ENCODE results near the gene CMTM4.

The CMTM4 gene

DNA sequence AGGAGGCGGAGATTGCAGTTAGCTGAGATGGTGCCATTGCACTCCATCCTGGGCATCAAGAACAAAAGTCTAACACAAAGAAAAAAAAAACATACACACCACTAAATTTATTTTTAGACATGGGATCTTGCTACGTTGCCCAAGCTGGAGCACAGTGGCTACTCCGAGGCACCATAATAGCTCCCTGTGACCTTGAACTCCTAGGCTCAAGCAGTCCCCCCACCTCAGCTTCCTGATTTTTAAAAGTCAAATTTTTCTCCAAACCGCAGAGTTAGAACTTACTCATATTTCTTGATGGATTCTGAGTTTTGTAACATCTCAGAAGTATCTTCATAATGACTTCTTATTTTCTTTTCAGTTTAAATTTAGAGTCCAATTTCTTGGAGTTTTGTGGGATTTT lies 3.4 kb downstream of the CMTM4 start (continued):
- TF ChIP-seq, protein P1, sequence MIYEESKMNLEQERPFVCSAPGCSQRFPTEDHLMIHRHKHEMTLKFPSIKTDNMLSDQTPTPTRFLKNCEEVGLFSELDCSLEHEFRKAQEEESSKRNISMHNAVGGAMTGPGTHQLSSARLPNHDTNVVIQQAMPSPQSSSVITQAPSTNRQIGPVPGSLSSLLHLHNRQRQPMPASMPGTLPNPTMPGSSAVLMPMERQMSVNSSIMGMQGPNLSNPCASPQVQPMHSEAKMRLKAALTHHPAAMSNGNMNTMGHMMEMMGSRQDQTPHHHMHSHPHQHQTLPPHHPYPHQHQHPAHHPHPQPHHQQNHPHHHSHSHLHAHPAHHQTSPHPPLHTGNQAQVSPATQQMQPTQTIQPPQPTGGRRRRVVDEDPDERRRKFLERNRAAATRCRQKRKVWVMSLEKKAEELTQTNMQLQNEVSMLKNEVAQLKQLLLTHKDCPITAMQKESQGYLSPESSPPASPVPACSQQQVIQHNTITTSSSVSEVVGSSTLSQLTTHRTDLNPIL (CRISPR knock-in tag; IDR thresholded peaks at IDR 0.05; ENCODE audit: low read depth): no peak

DNA sequence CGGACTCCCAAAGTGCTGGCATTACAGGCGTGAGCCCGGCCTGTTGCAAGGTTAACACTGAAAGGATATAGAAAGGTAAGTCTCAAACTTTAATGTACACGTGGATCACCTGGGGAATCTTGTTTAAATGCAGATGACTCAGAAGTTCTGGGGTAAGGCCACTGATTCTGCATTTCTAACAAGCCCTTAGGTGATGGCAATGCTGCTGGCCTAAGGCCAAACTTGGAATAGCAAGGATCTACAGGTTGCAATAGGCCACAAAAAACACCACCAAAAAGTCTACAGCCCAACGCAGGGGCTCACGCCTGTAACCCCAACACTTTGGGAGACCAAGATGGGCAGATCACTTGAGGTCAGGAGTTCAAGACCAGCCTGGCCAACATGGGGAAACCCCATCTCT lies 4.2 kb downstream of the CMTM4 start:
- ATAC-seq: no peak
- TF ChIP-seq, protein P2, sequence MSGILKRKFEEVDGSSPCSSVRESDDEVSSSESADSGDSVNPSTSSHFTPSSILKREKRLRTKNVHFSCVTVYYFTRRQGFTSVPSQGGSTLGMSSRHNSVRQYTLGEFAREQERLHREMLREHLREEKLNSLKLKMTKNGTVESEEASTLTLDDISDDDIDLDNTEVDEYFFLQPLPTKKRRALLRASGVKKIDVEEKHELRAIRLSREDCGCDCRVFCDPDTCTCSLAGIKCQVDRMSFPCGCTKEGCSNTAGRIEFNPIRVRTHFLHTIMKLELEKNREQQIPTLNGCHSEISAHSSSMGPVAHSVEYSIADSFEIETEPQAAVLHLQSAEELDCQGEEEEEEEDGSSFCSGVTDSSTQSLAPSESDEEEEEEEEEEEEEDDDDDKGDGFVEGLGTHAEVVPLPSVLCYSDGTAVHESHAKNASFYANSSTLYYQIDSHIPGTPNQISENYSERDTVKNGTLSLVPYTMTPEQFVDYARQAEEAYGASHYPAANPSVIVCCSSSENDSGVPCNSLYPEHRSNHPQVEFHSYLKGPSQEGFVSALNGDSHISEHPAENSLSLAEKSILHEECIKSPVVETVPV (CRISPR knock-in tag; IDR thresholded peaks at IDR 0.05): no peak
- TF ChIP-seq, protein P3, sequence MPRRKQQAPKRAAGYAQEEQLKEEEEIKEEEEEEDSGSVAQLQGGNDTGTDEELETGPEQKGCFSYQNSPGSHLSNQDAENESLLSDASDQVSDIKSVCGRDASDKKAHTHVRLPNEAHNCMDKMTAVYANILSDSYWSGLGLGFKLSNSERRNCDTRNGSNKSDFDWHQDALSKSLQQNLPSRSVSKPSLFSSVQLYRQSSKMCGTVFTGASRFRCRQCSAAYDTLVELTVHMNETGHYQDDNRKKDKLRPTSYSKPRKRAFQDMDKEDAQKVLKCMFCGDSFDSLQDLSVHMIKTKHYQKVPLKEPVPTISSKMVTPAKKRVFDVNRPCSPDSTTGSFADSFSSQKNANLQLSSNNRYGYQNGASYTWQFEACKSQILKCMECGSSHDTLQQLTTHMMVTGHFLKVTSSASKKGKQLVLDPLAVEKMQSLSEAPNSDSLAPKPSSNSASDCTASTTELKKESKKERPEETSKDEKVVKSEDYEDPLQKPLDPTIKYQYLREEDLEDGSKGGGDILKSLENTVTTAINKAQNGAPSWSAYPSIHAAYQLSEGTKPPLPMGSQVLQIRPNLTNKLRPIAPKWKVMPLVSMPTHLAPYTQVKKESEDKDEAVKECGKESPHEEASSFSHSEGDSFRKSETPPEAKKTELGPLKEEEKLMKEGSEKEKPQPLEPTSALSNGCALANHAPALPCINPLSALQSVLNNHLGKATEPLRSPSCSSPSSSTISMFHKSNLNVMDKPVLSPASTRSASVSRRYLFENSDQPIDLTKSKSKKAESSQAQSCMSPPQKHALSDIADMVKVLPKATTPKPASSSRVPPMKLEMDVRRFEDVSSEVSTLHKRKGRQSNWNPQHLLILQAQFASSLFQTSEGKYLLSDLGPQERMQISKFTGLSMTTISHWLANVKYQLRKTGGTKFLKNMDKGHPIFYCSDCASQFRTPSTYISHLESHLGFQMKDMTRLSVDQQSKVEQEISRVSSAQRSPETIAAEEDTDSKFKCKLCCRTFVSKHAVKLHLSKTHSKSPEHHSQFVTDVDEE (CRISPR knock-in tag; IDR thresholded peaks at IDR 0.05): no peak
- no peak for TF ChIP-seq ZNF70 (CRISPR knock-in tag; IDR thresholded peaks at IDR 0.05)
- no peak for TF ChIP-seq ESRRG (CRISPR knock-in tag; IDR thresholded peaks at IDR 0.05)
- TF ChIP-seq, protein P4, sequence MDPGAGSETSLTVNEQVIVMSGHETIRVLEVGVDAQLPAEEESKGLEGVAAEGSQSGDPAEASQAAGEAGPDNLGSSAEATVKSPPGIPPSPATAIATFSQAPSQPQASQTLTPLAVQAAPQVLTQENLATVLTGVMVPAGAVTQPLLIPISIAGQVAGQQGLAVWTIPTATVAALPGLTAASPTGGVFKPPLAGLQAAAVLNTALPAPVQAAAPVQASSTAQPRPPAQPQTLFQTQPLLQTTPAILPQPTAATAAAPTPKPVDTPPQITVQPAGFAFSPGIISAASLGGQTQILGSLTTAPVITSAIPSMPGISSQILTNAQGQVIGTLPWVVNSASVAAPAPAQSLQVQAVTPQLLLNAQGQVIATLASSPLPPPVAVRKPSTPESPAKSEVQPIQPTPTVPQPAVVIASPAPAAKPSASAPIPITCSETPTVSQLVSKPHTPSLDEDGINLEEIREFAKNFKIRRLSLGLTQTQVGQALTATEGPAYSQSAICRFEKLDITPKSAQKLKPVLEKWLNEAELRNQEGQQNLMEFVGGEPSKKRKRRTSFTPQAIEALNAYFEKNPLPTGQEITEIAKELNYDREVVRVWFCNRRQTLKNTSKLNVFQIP (CRISPR knock-in tag; IDR thresholded peaks at IDR 0.05; ENCODE audit: borderline replicate concordance, low read depth): no peak
- no peak for TF ChIP-seq ZNF565 (CRISPR knock-in tag; conservative IDR thresholded peaks at IDR 0.05; ENCODE audit: low read depth)
- TF ChIP-seq RARB (CRISPR knock-in tag; IDR thresholded peaks at IDR 0.05): no peak
- no peak for TF ChIP-seq ZFP3 (CRISPR knock-in tag; IDR thresholded peaks at IDR 0.05)
- TF ChIP-seq PPARA (CRISPR knock-in tag; IDR thresholded peaks at IDR 0.05; ENCODE audit: borderline replicate concordance): no peak
- no peak for TF ChIP-seq GLIS3 (CRISPR knock-in tag; IDR thresholded peaks at IDR 0.05)
- TF ChIP-seq, protein P1 (CRISPR knock-in tag; IDR thresholded peaks at IDR 0.05; ENCODE audit: low read depth): no peak
- TF ChIP-seq ZC3H10 (CRISPR knock-in tag; IDR thresholded peaks at IDR 0.05): no peak
- TF ChIP-seq CSDC2 (CRISPR knock-in tag; IDR thresholded peaks at IDR 0.05): no peak
- TF ChIP-seq ISL1 (CRISPR knock-in tag; IDR thresholded peaks at IDR 0.05): no peak
- TF ChIP-seq, protein P5, sequence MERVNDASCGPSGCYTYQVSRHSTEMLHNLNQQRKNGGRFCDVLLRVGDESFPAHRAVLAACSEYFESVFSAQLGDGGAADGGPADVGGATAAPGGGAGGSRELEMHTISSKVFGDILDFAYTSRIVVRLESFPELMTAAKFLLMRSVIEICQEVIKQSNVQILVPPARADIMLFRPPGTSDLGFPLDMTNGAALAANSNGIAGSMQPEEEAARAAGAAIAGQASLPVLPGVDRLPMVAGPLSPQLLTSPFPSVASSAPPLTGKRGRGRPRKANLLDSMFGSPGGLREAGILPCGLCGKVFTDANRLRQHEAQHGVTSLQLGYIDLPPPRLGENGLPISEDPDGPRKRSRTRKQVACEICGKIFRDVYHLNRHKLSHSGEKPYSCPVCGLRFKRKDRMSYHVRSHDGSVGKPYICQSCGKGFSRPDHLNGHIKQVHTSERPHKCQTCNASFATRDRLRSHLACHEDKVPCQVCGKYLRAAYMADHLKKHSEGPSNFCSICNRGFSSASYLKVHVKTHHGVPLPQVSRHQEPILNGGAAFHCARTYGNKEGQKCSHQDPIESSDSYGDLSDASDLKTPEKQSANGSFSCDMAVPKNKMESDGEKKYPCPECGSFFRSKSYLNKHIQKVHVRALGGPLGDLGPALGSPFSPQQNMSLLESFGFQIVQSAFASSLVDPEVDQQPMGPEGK (CRISPR knock-in tag; IDR thresholded peaks at IDR 0.05; ENCODE audit: borderline replicate concordance): no peak
- no peak for TF ChIP-seq BACH2 (CRISPR knock-in tag; IDR thresholded peaks at IDR 0.05; ENCODE audit: borderline replicate concordance)
- TF ChIP-seq TCF4 (CRISPR knock-in tag; IDR thresholded peaks at IDR 0.05; ENCODE audit: borderline replicate concordance): no peak
- no peak for TF ChIP-seq TOX (CRISPR knock-in tag; IDR thresholded peaks at IDR 0.05; ENCODE audit: borderline replicate concordance)
- TF ChIP-seq ZNF8 (CRISPR knock-in tag; IDR thresholded peaks at IDR 0.05): no peak
- TF ChIP-seq ZFP30 (CRISPR knock-in tag; IDR thresholded peaks at IDR 0.05): no peak

DNA sequence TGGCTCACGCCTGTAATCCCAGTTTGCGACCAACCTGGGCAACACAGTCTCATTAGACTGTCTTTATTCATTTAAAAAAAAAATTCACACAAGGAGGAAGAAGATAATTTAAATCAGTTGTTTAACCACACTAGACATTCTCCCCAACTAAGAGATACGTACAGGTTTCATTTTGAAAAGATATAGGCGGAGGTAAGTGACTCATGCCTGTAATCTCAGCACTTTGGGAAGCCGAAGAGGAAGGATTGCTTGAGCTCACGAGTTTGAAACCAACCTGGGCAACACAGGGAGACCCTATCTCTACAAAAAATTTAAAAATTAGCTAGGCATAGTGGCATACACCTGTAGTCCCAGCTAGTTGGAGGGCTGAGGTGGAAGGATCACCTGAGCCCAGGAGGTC lies 5.3 kb downstream of the CMTM4 start:
- no peak for ATAC-seq
- TF ChIP-seq ZNF70 (CRISPR knock-in tag; IDR thresholded peaks at IDR 0.05) (no peak), SNAI2 (CRISPR knock-in tag; IDR thresholded peaks at IDR 0.05) (no peak), ARNTL (CRISPR knock-in tag; IDR thresholded peaks at IDR 0.05; ENCODE audit: borderline replicate concordance, low read depth) (no peak), RARB (CRISPR knock-in tag; IDR thresholded peaks at IDR 0.05) (no peak), PPARA (CRISPR knock-in tag; IDR thresholded peaks at IDR 0.05; ENCODE audit: borderline replicate concordance) (no peak), ZFP3 (CRISPR knock-in tag; IDR thresholded peaks at IDR 0.05) (no peak), ZFP30 (CRISPR knock-in tag; IDR thresholded peaks at IDR 0.05) (no peak), OSR1 (CRISPR knock-in tag; IDR thresholded peaks at IDR 0.05) (no peak), ESRRG (CRISPR knock-in tag; IDR thresholded peaks at IDR 0.05) (no peak)
- TF ChIP-seq, protein P5 (CRISPR knock-in tag; IDR thresholded peaks at IDR 0.05; ENCODE audit: borderline replicate concordance): no peak
- TF ChIP-seq, protein P1 (CRISPR knock-in tag; IDR thresholded peaks at IDR 0.05; ENCODE audit: low read depth): no peak
- TF ChIP-seq, protein P2 (CRISPR knock-in tag; IDR thresholded peaks at IDR 0.05): no peak
